Panc1 (cell line): Measurements from ENCODE around the gene GRHL1. TPM values are rescaled to one million over a fixed set of nuclear protein-coding genes. Genes with fewer than 3 reads are reported as not detected.
A peak's percentile ranks its signal among the peaks of the same experiment; 100 is the strongest.

Experiments
- ATAC-seq: fragments of 200-7000 bp; cut with Tn5 transposase; 2 replicates; pipeline ENCODE4 v1.9.1; 2020; ENCODE audit warnings: mild to moderate bottlenecking, moderate library complexity
- BruUV-seq: library from RNA; stranded (reverse); fragments of 400-500 nt; replicated peaks from 2 replicates; lab custom pipeline; 2021; lab: Mats Ljungman, UMichigan
- CTCF ChIA-PET: fragments of 300-600 bp; sonication (Branson Sonifier 250); formaldehyde crosslinking; loops from one replicate; lab custom pipeline; 2022; ENCODE audit warnings: antibody characterized with exemption; lab: Charles Lee
- POLR2A ChIA-PET: fragments of 300-600 bp; sonication (Branson Sonifier 250); formaldehyde crosslinking; loops from one replicate; lab custom pipeline; 2022; ENCODE audit warnings: antibody characterized with exemption; lab: Charles Lee
- DNase-seq: peaks from one replicate; pipeline ENCODE4 v3.0.0-alpha.2; 2010; ENCODE audit warnings: low read depth, low spot score
- H3K27ac ChIP-seq: 2 replicates; pipeline ENCODE4 v1.5.1; 2011; ENCODE audit warnings: mild to moderate bottlenecking, low read length, inconsistent platforms
- H3K27me3 ChIP-seq: fragments of 200-500 bp; sonication (Bioruptor generic); 2 replicates; pipeline ENCODE4 v1.6.0; 2014; ENCODE audit warnings: low read length, inconsistent platforms; ENCODE audit not compliant: control insufficient read depth, insufficient read depth
- H3K36me3 ChIP-seq: fragments of 200-500 bp; sonication (Bioruptor generic); 2 replicates; pipeline ENCODE4 v1.5.1; 2014; ENCODE audit warnings: inconsistent platforms, mild to moderate bottlenecking, low read length, moderate library complexity; ENCODE audit not compliant: control insufficient read depth, insufficient read depth
- H3K4me1 ChIP-seq: 2 replicates; pipeline ENCODE4 v1.5.1; 2011; ENCODE audit warnings: inconsistent platforms, mild to moderate bottlenecking, low read length, moderate library complexity; ENCODE audit not compliant: control insufficient read depth, insufficient read depth
- H3K4me3 ChIP-seq, 2 experiments: 2 replicates each; pipeline ENCODE4 v1.5.1; 2011 to 2012; ENCODE audit warnings: low read depth in 2 of 2, low read length in 2 of 2, mild to moderate bottlenecking in 2 of 2, inconsistent platforms in 1 of 2, moderate library complexity in 1 of 2
- H3K9me3 ChIP-seq: fragments of 200-500 bp; sonication (Bioruptor generic); 2 replicates; pipeline ENCODE4 v1.5.1; 2014; ENCODE audit warnings: low read depth, mild to moderate bottlenecking, inconsistent platforms, low read length, moderate library complexity; ENCODE audit not compliant: control insufficient read depth, insufficient read depth
- POLR2AphosphoS5 ChIP-seq: IDR thresholded peaks from 2 replicates; pipeline ENCODE4 v1.6.1; 2012; ENCODE audit warnings: mild to moderate bottlenecking, low read depth, low read length, moderate library complexity
- SIN3A ChIP-seq: IDR thresholded peaks from 2 replicates; pipeline ENCODE4 v1.6.1; 2012; ENCODE audit warnings: low read depth, mild to moderate bottlenecking, low read length, moderate library complexity, borderline replicate concordance; ENCODE audit not compliant: insufficient read depth
- TCF7L2 ChIP-seq: IDR thresholded peaks from 2 replicates; pipeline ENCODE4 v1.6.1; 2011; ENCODE audit warnings: mild to moderate bottlenecking, low read depth, low read length, inconsistent platforms
- in situ Hi-C: cut with HindIII; loops from 2 replicates; pipeline ENCODE4 v1.10.0; 2016; ENCODE audit warnings: low sequenced_read_pairs, low pct_unique_long_range_greater_than_20kb
- intact Hi-C: fragments of 100-400 bp; cut with micrococcal nuclease; formaldehyde crosslinking; loops from one replicate; pipeline ENCODE4 v1.10.0; 2022; ENCODE audit not compliant: unreplicated experiment
- total RNA-seq: library from RNA; stranded (reverse); gene quantifications from one replicate; pipeline ENCODE4 v1.2.1, GENCODE V29; 2021; ENCODE audit not compliant: unreplicated experiment
- TF ChIP-seq, protein P1 (sequence below), 2 experiments: IDR thresholded peaks; 2 replicates each; pipeline ENCODE4 v1.6.1; 2011 to 2012; ENCODE audit warnings: low read depth in 2 of 2, control low read depth in 1 of 2, low read length in 1 of 2, mild to moderate bottlenecking in 1 of 2, moderate library complexity in 1 of 2; ENCODE audit not compliant: insufficient read depth in 1 of 2
- TF ChIP-seq, protein P2 (sequence below): fragments of 450-650 bp; IDR thresholded peaks from 2 replicates; pipeline ENCODE4 v1.5.1; 2017; ENCODE audit warnings: mild to moderate bottlenecking

GRHL1 gene
- total RNA-seq, 1 experiment from 2014 or later: 4.7 TPM

DNA sequence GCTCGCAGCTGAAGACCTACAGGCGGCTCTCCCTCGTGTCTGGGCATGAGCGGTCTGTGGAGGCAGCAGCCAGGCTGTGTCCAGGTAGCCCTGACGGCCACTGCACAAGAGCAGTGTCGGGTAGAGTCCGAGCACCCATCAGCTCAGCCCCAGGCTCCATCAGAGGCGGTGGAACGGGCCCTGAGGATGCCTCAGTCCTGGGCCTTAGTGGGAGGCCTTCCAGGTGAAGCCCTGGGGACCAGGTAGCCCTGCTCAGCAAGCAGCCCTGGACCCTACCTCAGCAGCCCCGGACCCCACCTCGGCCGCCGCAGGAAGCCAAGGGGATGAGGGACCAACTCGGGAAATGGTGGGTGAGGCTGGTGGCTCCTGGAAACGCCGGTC, 70.5 kb downstream of the GRHL1 start:
- ChIA-PET POLR2A (interaction anchor here (0.6 kb wide), 1 partner anchor 126 kb away, joined by 9 read pairs; no protein-coding TSS in a partner anchor), CTCF (interaction anchor here (1.0 to 1.1 kb wide), 2 partner anchors 14 to 38 kb away, joined by 4 to 6 read pairs; no protein-coding TSS in a partner anchor)
- intact Hi-C loops (no loop called here), in situ Hi-C loops (no loop called here)
- Histone ChIP-seq H3K4me3 (no peak overlapping the region), H3K36me3 (no peaks in the 10 kb centered on the region), H3K9me3 (no peaks in the 10 kb centered on the region), H3K27ac (no peak overlapping the region), H3K27me3 (no peaks in the 10 kb centered on the region), H3K4me1 (no peaks in the 10 kb centered on the region)
- DNase-seq (no peak), ATAC-seq (peak; percentile 49)
- TF ChIP-seq, protein P1, sequence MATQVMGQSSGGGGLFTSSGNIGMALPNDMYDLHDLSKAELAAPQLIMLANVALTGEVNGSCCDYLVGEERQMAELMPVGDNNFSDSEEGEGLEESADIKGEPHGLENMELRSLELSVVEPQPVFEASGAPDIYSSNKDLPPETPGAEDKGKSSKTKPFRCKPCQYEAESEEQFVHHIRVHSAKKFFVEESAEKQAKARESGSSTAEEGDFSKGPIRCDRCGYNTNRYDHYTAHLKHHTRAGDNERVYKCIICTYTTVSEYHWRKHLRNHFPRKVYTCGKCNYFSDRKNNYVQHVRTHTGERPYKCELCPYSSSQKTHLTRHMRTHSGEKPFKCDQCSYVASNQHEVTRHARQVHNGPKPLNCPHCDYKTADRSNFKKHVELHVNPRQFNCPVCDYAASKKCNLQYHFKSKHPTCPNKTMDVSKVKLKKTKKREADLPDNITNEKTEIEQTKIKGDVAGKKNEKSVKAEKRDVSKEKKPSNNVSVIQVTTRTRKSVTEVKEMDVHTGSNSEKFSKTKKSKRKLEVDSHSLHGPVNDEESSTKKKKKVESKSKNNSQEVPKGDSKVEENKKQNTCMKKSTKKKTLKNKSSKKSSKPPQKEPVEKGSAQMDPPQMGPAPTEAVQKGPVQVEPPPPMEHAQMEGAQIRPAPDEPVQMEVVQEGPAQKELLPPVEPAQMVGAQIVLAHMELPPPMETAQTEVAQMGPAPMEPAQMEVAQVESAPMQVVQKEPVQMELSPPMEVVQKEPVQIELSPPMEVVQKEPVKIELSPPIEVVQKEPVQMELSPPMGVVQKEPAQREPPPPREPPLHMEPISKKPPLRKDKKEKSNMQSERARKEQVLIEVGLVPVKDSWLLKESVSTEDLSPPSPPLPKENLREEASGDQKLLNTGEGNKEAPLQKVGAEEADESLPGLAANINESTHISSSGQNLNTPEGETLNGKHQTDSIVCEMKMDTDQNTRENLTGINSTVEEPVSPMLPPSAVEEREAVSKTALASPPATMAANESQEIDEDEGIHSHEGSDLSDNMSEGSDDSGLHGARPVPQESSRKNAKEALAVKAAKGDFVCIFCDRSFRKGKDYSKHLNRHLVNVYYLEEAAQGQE (IDR thresholded peaks at IDR 0.05; ENCODE audit: insufficient read depth in 1 of 2, low read depth in 2 of 2, low read length in 1 of 2): no peak
- TF ChIP-seq, protein P2, sequence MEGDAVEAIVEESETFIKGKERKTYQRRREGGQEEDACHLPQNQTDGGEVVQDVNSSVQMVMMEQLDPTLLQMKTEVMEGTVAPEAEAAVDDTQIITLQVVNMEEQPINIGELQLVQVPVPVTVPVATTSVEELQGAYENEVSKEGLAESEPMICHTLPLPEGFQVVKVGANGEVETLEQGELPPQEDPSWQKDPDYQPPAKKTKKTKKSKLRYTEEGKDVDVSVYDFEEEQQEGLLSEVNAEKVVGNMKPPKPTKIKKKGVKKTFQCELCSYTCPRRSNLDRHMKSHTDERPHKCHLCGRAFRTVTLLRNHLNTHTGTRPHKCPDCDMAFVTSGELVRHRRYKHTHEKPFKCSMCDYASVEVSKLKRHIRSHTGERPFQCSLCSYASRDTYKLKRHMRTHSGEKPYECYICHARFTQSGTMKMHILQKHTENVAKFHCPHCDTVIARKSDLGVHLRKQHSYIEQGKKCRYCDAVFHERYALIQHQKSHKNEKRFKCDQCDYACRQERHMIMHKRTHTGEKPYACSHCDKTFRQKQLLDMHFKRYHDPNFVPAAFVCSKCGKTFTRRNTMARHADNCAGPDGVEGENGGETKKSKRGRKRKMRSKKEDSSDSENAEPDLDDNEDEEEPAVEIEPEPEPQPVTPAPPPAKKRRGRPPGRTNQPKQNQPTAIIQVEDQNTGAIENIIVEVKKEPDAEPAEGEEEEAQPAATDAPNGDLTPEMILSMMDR: no peak
- TF ChIP-seq POLR2AphosphoS5: no peak
- no peak for TF ChIP-seq SIN3A
- BruUV-seq: no TSS peak

DNA sequence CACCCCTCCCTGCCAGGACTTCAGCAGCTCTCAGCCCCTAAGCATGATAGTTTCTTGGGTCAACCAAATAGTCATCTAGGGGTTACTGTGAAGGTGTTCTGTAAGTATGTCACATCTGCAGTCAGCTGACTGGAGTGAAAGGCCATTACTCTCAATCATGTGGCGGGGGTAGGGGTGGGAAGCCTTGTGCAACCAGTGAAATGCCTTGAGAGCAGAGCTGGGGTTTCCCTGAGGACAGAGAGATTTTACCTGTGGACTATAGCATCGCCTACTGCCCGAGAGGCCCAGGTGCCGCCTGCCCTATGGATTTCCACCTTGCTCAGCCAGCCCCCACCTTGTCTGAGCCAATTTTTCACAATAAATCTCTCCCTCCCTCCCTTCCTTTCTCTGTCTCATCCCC, 71.0 kb downstream of the GRHL1 start:
- POLR2A ChIA-PET: interaction anchor here (0.6 kb wide), 1 partner anchor 127 kb away, joined by 9 read pairs; no protein-coding TSS in a partner anchor
- intact Hi-C loops (no loop called here), in situ Hi-C loops (no loop called here)
- Histone ChIP-seq H3K4me3 (no peak overlapping the region), H3K36me3 (no peaks in the 10 kb centered on the region), H3K27me3 (no peaks in the 10 kb centered on the region), H3K27ac (no peak overlapping the region), H3K4me1 (no peaks in the 10 kb centered on the region), H3K9me3 (no peaks in the 10 kb centered on the region)
- CTCF ChIA-PET: no interaction called here
- TF ChIP-seq, protein P1 (IDR thresholded peaks at IDR 0.05; ENCODE audit: insufficient read depth in 1 of 2, low read depth in 2 of 2, low read length in 1 of 2): no peak
- TF ChIP-seq POLR2AphosphoS5: no peak
- TF ChIP-seq SIN3A: no peak
- TF ChIP-seq TCF7L2: no peak
- TF ChIP-seq, protein P2: no peak
- no TSS peak for BruUV-seq
- DNase-seq (no peak), ATAC-seq (no peak)
